SU-DHL-6 (cell line): ENCODE measurements around the gene UMODL1.

Experiments used
- H2AFZ ChIP-seq: fragments of 200-600 bp; sonication (generic); 2 replicates; pipeline ENCODE4 v1.6.1; 2014; ENCODE audit warnings: low read depth, mild to moderate bottlenecking, moderate library complexity, mixed read lengths, antibody characterized with exemption, low read length; ENCODE audit not compliant: severe bottlenecking
- H3F3A ChIP-seq: fragments of 200-600 bp; shearing (Covaris generic); 2 replicates; pipeline ENCODE4 v1.6.0; 2016; ENCODE audit warnings: antibody characterized with exemption, mild to moderate bottlenecking; ENCODE audit not compliant: insufficient read depth
- H3K27ac ChIP-seq: fragments of 200-600 bp; sonication (generic); 2 replicates; pipeline ENCODE4 v1.5.1; 2016; ENCODE audit warnings: low read depth, mild to moderate bottlenecking, low read length, moderate library complexity, mixed read lengths
- H3K27me3 ChIP-seq: fragments of 200-600 bp; sonication (generic), shearing (Covaris generic); 2 replicates; pipeline ENCODE4 v1.6.0; 2014; ENCODE audit warnings: mild to moderate bottlenecking, low read length
- H3K36me3 ChIP-seq: fragments of 200-600 bp; sonication (generic); 2 replicates; pipeline ENCODE4 v1.6.1; 2014; ENCODE audit warnings: mild to moderate bottlenecking, low read length, mixed read lengths
- H3K4me2 ChIP-seq: fragments of 300-600, 200-600 bp; shearing (Covaris generic), sonication (generic); 2 replicates; pipeline ENCODE4 v1.6.0; 2014; ENCODE audit warnings: low read length, low read depth, mild to moderate bottlenecking; ENCODE audit not compliant: poor library complexity, severe bottlenecking
- H3K4me3 ChIP-seq: fragments of 200-600 bp; sonication (generic); 2 replicates; pipeline ENCODE4 v1.5.1; 2014; ENCODE audit warnings: antibody characterized with exemption, low read length, mild to moderate bottlenecking, mixed read lengths; ENCODE audit not compliant: insufficient read depth, poor library complexity, severe bottlenecking
- H3K79me2 ChIP-seq: fragments of 200-600 bp; sonication (generic); 2 replicates; pipeline ENCODE4 v1.6.1; 2014; ENCODE audit warnings: mild to moderate bottlenecking, low read length, moderate library complexity; ENCODE audit not compliant: insufficient read depth
- H3K9ac ChIP-seq: fragments of 200-600 bp; sonication (generic); 2 replicates; pipeline ENCODE4 v1.7.0; 2014; ENCODE audit warnings: mild to moderate bottlenecking, low read length
- H3K9me2 ChIP-seq: fragments of 200-600 bp; sonication (generic); replicated peaks from 2 replicates; pipeline ENCODE4 v1.6.1; 2014; ENCODE audit warnings: low read length; ENCODE audit not compliant: insufficient read depth
- H3K9me3 ChIP-seq: fragments of 200-600 bp; sonication (generic); 2 replicates; pipeline ENCODE4 v1.6.1; 2014; ENCODE audit warnings: low read length, mixed read lengths; ENCODE audit not compliant: insufficient read depth
- H4K20me1 ChIP-seq: fragments of 200-600 bp; sonication (generic); 2 replicates; pipeline ENCODE4 v1.6.1; 2014; ENCODE audit warnings: low read depth, mild to moderate bottlenecking, antibody characterized with exemption, low read length, moderate library complexity, mixed read lengths
- EZH2phosphoT487 ChIP-seq: fragments of 200-600 bp; sonication (generic), shearing (Covaris generic); conservative IDR thresholded peaks from 2 replicates; pipeline ENCODE4 v1.6.1; 2018; ENCODE audit warnings: mild to moderate bottlenecking, antibody characterized with exemption, low read length, moderate library complexity, mixed read lengths
- TF ChIP-seq, protein P1 (sequence below): fragments of 200-600 bp; sonication (generic); IDR thresholded peaks from one replicate; pipeline ENCODE4 v1.5.1; 2017; ENCODE audit warnings: antibody characterized with exemption, mild to moderate bottlenecking, low read length, moderate library complexity; ENCODE audit not compliant: insufficient read depth, poor library complexity, severe bottlenecking

Gene UMODL1

DNA sequence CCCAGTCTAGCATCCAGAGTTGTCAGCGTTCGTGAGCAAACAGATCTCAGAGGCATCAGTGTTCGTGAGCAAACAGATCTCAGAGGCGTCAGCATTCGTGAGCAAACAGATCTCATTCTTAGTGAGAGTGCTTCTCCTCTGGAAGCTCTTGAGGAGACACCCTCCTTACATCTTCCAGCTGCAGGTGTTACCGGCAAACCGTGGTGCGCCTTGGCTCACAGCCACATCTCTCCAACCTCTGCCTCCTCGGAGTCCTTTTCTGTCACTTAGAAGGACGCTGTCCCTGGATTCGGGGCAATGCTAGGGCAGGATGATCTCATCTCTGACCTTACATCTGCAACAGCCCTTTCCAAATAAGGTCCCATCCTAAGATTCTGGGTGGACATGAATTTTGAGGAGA lies 14.6 kb upstream of the UMODL1 start:
- Histone ChIP-seq H3K79me2 (no peaks in the 10 kb centered on the region), H3K27me3 (no peaks in the 10 kb centered on the region), H3K9me3 (no peaks in the 10 kb centered on the region), H4K20me1 (no peaks in the 10 kb centered on the region), H3K36me3 (no peaks in the 10 kb centered on the region), H3K9me2 (no peaks in the 10 kb centered on the region), H3K4me2 (no peak overlapping the region), H2AFZ (no peak overlapping the region), H3F3A (peaks cover 5% of the 10 kb centered on the region; the same call in 1 of the 2 replicates), H3K27ac (no peak overlapping the region), H3K9ac (no peak overlapping the region), H3K4me3 (no peak overlapping the region)
- no peak for TF ChIP-seq EZH2phosphoT487
- TF ChIP-seq, protein P1, sequence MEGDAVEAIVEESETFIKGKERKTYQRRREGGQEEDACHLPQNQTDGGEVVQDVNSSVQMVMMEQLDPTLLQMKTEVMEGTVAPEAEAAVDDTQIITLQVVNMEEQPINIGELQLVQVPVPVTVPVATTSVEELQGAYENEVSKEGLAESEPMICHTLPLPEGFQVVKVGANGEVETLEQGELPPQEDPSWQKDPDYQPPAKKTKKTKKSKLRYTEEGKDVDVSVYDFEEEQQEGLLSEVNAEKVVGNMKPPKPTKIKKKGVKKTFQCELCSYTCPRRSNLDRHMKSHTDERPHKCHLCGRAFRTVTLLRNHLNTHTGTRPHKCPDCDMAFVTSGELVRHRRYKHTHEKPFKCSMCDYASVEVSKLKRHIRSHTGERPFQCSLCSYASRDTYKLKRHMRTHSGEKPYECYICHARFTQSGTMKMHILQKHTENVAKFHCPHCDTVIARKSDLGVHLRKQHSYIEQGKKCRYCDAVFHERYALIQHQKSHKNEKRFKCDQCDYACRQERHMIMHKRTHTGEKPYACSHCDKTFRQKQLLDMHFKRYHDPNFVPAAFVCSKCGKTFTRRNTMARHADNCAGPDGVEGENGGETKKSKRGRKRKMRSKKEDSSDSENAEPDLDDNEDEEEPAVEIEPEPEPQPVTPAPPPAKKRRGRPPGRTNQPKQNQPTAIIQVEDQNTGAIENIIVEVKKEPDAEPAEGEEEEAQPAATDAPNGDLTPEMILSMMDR: no peak

DNA sequence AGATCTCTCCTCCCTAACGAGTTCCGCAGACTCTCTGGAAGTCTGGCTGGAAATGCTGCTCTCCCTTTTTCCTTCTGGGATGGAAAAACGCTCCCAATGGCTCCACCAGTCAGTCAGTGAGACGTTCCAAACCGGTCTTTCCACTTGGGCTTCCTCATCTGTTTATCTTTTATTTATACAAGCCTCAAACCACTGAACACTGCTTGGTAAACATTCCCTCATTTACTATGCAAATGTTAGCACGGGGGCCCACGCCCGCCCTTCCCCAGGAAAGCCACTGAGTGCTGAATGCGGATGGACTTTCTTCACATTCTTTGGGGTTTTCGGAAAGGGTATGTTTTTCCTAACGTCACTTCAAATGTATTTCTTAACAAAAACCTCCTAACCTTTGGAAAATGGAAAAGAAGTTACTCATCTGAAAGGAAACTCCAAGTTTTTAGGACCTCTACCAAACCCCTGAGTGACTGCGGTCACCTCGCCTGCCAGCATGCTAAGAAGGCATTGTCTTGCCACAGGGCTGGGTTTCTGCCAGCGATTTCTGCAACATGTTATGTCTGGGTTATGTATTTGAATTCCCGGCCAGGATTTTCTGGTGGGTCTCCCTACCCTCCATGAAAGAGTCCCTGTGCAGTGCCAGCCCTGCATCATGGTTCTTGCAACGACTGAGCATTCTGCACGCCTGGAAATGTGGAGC lies 14.0 kb upstream of the UMODL1 start:
- TF ChIP-seq EZH2phosphoT487: no peak
- TF ChIP-seq, protein P1: no peak
- Histone ChIP-seq H3K4me3 (no peak overlapping the region), H3K27ac (no peak overlapping the region), H3K9ac (no peak overlapping the region), H3K79me2 (no peaks in the 10 kb centered on the region), H3K4me2 (no peak overlapping the region), H3K9me3 (no peaks in the 10 kb centered on the region), H3K9me2 (no peaks in the 10 kb centered on the region), H3K27me3 (no peaks in the 10 kb centered on the region), H4K20me1 (no peaks in the 10 kb centered on the region), H3F3A (peaks cover 12% of the 10 kb centered on the region), H3K36me3 (no peaks in the 10 kb centered on the region), H2AFZ (no peak overlapping the region)

DNA sequence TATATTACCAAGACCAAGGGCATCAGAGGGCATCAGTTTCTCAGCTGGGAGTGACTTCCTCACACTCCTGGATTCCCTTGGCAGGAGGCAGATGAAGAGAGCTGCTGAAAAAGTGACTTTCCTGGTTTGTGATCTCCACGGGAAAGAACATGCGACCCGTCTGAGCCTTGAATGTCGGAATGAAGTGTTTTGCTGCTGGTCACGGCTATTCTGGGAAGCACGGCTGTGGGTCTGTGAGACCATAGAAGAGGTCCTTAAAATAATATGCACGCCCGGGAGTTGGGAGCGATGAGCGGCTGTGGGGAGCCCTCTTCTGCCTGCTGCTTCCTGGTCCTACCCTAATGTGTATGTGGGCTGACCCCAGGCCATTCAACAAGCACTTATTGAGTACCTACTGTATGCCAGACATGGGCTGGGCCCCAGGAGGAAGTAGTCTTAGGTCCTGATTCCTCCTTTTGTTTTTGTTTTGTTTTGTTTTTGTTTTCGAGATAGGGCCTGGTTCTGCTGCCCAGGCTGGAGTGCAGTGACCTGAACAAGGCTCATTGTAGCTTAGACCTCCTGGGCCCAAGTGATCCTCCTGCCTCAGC lies 13.2 kb upstream of the UMODL1 start:
- Histone ChIP-seq H3K9ac (no peak overlapping the region), H3K79me2 (no peaks in the 10 kb centered on the region), H3K9me3 (no peaks in the 10 kb centered on the region), H3K4me3 (no peak overlapping the region), H2AFZ (no peak overlapping the region), H3K36me3 (no peaks in the 10 kb centered on the region), H3K9me2 (no peaks in the 10 kb centered on the region), H3F3A (peaks cover 19% of the 10 kb centered on the region), H3K27me3 (no peaks in the 10 kb centered on the region), H3K4me2 (no peak overlapping the region), H4K20me1 (no peaks in the 10 kb centered on the region), H3K27ac (no peak overlapping the region)
- TF ChIP-seq EZH2phosphoT487: no peak
- TF ChIP-seq, protein P1: no peak
